Activated CD8-positive, alpha-beta memory T cell treated with anti-CD3 and anti-CD28 coated beads, Interleukin-2, amount 50 U/mL, for 24 hours (primary cell): ENCODE data around the gene UPF1.

Experiments
- DNase-seq: peaks from one replicate; pipeline ENCODE4 v3.0.0-alpha.2; 2020; ENCODE audit errors: extremely low read depth

The UPF1 gene

GRCh38 chr19:18840288-18841267 lies 8.8 kb downstream of the UPF1 start:
- no peak for DNase-seq

GRCh38 chr19:18841400-18841799 lies 9.6 kb downstream of the UPF1 start:
- no peak for DNase-seq

GRCh38 chr19:18842166-18842565 lies 10.4 kb downstream of the UPF1 start:
- DNase-seq, result no peak

DNA sequence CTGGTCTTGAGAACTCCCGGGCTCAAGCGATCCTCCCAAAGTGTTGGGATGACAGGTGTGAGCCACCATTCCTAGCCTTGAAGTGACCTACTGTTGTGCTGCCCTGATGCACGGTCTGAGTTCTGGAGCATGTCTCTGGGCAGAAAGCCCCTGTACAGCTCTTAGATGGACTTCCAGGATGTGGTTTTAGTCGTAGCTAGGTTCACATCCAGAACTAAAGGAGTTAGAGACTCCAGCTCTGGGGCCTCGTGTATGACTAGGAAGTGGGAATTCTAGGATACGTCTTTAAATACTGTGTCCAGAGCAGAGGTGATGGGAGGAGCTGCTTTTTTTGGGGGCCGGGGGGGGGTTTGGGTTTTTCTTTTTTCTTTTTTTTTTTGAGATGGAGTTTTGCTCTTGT lies 12.2 kb downstream of the UPF1 start:
- DNase-seq, result no peak

- DNase-seq, result no peak
These were observed 13.1 kb downstream of the UPF1 start for GRCh38 chr19:18844806-18845329.

GRCh38 chr19:18845961-18846360 lies 14.2 kb downstream of the UPF1 start:
- DNase-seq, result no peak

DNA sequence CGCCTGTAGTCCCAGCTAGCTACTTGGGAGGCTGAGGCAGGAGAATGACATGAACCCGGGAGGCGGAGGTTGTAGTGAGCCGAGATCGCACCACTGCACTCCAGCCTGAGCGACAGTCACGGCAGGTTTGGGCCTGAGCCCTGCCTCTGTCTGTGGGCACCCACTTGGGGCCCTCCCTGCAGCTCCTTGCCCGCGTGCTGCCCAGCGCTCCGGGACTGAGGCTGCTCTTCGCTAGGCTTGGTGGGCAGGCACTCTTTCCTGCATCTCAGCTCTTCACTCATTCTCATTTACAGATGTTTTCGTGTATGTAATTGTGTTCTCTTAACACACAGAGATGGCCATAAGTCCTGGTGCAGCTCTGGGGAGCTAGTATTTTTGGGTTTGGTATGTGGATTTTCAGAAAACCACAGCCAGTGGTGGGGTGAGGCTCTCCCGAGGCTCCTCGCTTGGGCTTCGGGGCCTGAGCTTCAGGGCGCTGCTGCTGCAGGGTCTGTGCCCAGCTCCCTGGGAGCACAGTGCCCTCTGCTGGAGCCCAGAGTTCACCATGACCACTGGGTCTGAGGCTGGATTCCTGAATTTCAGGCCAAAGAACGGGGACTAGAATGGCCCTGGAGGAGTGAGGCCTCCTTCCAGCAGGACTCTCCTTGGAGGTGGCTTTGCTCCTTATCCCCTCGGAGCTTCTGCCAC lies 15.2 kb downstream of the UPF1 start:
- DNase-seq, result no peak

DNA sequence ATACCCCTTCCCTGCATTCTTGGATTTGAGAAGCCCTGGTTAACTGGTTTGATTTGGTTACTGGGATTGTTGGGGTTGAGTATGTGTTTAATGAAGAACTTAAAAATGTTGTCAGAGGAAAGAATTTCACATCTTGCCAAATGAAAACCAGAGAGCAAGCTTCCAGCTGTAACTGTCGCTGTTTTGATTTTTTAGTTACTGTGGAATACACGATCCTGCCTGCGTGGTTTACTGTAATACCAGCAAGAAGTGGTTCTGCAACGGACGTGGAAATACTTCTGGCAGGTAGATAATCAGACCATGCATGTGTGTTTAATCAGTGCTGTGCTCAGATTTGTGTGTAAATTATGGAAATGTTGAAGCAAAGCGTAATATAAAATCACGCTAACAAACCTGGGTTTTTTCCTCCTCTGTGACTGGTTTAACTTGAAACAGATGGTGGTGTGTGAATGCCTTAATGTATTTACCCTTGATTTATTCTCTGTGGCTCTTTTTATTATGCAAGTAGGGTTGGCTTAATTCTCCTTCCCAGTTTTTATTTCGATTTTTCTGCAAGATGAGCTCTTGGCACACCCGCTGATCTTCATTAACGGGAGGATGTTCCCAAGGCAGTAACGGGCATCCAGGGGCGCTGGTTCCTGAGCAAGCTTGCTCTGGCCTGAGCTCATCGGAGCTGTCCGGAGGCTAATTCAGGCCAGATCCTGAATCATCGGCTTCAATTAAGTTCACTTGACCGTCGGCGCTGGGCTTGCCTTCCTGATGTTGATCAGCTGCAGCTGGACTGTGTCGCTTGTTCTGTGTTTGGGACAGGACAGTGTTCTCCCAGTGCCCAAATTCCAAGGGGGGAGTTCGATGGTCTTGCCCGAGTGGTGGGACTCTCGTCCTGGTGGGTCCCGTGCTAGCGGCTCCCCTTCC lies 16.0 kb downstream of the UPF1 start:
- DNase-seq, result no peak

DNA sequence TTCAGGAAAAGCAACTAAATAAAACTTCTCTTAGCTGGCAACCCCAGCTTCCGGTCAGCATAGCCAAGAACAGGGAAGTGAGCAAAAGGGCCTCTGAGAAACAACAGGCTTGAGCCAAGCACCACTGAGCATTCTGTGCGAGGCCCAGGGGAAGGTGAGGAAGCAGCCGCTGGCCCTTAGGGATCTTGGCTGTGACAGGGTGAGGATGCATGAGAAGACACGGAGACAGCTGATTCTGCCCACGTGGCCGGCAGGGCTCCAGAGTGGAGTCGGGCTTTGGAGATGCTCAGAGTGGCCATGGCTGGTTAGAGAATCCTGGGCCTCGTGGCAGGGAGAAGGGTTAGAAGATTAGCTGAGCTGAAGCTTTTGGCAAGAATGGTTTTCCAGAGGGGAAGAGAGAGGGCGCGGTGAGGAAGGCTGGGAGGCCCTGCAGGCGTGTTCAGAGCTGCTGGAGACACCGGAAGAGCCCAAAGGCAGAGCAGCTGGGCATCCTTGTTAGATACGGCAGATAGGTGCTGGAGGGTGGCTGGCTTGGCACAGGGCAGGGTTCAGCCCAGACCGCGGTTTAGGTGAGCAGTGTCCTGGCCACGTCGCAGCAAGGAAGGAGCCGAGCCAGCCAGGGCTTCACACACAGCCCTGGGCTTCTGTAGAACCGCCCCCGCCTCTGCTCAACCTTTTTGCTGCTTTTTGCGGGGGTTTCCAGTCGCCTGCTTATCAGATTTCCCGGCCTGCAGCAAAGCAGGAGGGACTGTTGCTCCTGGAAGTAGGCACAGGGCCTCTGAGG lies 17.3 kb downstream of the UPF1 start:
- no peak for DNase-seq

DNA sequence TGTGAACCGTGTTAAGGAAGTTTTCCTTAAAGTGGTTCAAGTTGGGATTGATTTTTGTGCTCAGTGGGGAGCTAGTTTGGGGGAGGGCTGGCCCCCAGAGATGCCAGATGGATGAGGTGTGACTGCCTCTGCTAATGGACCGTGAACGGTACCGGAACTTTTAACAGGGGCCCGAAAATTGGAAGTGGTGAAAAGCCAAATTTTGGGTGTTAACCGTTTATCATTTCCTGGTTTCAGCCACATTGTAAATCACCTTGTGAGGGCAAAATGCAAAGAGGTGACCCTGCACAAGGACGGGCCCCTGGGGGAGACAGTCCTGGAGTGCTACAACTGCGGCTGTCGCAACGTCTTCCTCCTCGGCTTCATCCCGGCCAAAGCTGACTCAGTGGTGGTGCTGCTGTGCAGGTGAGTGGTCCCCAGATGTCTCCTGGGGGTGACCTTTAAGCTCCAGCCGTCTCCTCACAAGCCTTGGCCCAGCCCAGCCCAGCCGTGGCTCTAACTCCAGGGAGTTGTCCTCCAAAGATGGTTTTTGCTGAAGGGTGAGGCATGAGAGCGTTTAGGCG lies 18.2 kb downstream of the UPF1 start:
- no peak for DNase-seq

GRCh38 chr19:18850471-18851375 lies 19.0 kb downstream of the UPF1 start:
- no peak for DNase-seq

DNA sequence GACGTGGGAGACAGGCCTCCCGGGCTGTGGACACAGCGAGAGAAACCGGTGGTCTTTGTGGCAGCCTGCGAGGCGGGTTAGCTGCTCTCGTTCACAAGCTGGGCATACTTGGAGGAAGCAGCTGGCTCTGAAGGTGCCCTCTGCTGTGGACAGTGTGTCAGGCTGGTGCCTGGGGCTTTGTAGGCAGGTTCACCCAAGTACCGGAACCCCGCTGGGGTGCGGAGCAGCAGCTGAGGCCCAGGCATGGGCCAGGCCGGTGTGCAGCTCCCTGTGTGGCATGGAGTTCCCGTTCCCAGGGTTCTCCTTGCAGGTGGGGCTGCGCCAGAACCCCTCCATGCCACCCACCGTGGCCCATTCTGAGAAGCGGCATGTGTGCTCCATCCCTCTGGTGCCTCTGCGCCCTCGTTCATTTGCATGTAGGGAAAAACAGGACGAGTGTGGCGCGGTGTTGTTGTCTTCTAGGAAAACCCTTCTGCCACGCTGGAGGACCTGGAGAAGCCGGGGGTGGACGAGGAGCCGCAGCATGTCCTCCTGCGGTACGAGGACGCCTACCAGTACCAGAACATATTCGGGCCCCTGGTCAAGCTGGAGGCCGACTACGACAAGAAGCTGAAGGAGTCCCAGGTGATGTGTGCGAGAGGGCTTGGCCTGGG lies 20.0 kb downstream of the UPF1 start:
- DNase-seq, result no peak

- no peak for DNase-seq
These were observed 20.9 kb downstream of the UPF1 start for GRCh38 chr19:18852648-18853047.

DNA sequence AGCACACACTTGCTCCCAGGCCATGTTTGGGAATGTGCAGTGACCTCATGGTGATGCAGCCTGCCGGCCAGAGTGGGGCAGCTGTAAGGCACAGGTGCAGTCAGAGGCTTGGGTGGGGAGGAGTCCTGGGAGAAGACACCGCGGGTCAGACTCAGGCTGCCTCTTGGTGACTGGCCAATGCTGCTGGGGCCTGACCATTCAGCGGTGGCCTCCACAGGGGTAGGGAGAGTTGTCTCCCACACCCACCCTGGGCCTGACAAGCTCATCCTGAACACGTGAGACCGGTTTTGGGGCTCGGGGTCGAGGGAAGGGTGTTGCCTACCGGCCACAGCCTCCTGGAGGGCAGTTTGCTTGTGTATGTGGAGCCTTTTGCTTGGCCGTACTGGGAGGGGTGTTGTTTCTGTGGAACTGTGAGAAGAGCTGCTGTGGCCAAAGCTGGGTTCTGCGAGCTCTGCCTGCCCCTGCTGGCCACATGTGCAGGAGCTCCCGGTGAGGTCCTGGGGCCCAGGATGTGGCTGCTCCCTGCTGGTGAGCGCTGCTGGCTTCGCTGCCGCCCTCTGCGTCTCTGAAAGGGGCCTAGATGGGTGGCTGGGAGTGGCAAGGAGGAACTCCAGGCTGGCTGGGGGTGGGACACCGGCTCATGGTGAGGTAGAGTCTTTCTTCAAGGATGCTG lies 22.1 kb downstream of the UPF1 start:
- DNase-seq, result no peak

GRCh38 chr19:18854982-18855381 lies 23.2 kb downstream of the UPF1 start:
- DNase-seq, result no peak

DNA sequence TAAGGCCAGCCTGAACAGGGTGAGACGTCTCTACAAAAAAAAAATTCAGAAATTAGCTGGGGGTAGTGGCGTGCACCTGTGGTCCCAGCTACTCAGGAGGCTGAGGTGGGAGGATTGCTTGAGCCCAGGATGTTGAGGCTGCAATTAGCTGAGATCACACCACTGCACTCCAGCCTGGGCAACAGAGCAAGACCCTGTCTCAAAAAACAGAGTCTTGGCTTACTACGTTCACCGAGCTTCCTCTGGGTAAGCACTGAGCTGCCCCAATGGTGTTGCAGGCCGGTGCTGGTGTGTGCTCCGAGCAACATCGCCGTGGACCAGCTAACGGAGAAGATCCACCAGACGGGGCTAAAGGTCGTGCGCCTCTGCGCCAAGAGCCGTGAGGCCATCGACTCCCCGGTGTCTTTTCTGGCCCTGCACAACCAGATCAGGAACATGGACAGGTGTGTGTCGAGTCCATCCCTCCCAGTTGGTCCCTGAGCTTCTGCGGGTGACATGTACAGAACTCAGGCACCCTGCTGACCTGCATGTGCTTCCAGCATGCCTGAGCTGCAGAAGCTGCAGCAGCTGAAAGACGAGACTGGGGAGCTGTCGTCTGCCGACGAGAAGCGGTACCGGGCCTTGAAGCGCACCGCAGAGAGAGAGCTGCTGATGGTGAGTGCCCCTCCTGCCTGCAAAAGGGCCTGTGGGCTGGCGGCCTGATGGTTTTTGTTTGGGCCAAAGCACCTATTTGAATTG lies 24.1 kb downstream of the UPF1 start:
- no peak for DNase-seq

GRCh38 chr19:18856385-18857126 lies 24.8 kb downstream of the UPF1 start:
- DNase-seq, result no peak
